Endometrium (tissue), 2 donors: ENCODE results near the gene ETFA.

Experiments
- FAIRE-seq: peaks from 2 replicates; lab custom pipeline; 2012; peaks lifted over from hg19 to GRCh38; lab: Jason Lieb, UNC
- donor health status: control.
- donor health status: control.

The ETFA gene

GRCh38 chr15:76311100-76311953 lies at the start of gene ETFA:
ETFA (minus strand) TSS chr15:76311469; CDS start chr15:76311388, 81 bp downstream.
- peak; percentile 41 for FAIRE-seq

DNA sequence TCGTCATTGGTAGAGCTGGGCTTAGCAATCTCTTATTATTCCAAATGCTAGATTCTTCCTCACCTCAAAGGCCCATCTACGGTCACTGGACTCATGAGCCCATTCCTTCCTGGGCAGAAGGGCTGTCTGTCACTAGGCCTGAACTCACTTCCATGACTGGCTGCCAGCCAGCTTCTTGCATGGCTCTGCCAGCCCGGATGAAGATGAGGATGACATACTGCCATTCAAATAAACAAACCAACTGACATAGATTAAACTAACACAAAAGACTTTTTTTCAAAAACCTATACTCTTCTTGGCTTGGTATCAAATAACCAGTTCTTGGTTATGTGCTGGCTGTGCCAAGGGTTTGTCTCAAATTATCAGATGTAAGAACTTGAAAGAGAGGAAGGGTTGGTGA lies 49.1 kb upstream of the ETFA start:
- no peak for FAIRE-seq

- no peak for FAIRE-seq
Measured at GRCh38 chr15:76359152-76359551, 47.9 kb upstream of the ETFA start.

GRCh38 chr15:76358453-76358852 lies 47.2 kb upstream of the ETFA start:
- no peak for FAIRE-seq

DNA sequence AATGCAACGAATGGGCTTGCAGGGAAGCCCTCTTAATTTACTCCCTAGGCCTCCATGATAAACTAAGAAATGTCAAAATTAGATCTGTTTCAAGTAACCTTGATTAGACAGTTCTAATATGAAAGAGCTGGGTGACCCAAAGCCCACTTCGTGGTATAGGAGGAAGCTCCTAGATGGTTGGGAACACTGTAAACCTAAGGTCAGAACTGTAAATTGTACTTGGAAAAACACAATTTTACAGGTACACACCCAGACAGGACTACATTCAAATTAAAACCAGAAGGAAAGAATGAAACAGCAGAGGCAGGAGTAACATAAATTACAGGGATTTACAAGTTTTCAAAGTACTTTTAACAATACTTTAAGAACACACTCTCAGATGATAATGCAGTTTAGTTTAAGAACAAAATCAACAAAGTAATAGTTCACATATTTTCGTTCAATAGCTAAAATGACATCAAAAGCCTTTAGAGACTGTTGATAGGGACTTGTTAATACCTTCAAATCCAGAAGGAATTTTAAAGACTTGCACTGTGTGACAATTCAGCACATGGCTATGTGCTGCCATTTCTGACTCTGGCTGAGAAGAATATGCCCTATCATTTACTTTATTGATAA lies 43.7 kb upstream of the ETFA start:
- FAIRE-seq = no peak

DNA sequence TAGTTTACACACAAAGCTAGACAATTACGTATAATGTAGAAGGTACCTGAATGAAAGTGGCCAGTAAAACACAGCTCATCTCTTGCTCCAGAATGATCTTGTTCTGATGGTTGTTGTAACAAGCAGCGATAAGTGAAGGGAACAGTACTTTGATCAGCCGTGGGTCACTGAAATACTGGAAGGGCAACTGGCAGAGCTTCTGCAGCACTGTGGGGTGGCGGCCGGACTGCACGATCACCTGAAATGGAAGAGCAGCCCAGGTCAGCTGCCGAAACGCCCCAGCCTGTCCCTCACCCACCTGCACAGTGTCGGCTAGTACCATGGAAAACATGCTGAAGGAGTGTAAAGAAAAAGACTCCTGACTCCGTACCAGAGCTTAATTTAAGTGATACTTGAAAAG lies 42.6 kb upstream of the ETFA start:
- FAIRE-seq = no peak

GRCh38 chr15:76353023-76353577 lies 41.8 kb upstream of the ETFA start:
- FAIRE-seq = no peak

DNA sequence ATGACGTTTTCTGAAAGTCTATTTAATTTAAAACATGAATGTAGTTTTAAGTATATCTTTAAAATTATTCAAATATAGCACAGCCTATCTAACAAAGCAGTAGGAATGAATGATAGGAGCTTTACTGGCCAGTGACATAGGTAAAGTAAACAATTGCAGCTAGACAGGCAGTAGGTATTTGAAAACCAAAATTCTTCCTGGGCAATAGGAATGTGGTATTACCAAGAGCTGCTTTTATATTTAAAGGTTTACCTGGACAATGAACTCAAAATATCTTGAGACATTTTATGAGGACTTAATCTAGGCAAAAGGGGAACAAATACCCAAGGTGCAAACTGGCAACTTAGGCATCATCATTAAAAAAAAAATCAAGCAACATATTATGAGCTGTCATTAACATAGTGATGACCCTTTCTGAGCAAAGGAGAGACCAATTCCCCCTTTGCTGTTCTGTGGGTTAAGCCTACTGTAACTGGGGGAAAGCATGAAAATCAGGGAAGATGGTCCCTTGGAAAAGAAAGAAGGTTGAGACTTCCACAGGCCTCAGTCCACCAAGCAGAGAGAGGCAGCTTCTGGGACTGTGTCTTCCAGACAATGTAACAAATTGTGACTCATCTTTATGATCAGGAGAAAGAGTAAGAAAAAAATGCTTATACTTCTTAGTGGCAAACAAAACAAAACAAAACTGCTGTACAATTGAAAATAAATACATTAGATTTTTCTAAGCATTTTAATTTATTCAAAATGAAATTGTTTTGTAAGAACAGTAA lies 38.2 kb upstream of the ETFA start:
- no peak for FAIRE-seq

DNA sequence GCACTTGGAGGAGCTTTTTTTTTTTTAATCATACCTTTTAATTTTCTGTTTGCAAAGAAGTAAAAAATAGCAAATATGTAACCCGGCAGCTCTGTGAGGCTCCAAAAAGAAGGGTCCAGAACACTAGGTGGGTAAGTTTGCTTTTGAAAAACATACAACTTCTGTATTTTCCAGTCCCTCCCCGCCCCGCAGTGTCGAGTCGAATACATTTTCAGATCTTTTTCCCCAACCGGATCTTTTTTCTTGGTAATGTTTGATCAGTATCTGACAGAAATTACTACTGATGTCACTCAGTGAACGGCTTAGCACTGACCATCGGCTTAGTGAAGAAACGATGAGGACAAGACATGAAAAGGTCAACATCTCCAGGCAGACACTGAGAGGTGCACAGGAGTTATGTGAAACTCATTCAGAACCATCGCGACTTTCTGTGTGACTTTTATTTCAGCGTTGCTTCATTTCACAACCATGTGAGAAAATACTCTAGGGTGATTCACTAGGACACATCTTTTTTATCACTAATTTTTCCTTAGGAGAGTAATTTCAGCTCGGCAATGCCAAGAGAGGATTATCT lies 36.3 kb upstream of the ETFA start:
- FAIRE-seq = no peak

DNA sequence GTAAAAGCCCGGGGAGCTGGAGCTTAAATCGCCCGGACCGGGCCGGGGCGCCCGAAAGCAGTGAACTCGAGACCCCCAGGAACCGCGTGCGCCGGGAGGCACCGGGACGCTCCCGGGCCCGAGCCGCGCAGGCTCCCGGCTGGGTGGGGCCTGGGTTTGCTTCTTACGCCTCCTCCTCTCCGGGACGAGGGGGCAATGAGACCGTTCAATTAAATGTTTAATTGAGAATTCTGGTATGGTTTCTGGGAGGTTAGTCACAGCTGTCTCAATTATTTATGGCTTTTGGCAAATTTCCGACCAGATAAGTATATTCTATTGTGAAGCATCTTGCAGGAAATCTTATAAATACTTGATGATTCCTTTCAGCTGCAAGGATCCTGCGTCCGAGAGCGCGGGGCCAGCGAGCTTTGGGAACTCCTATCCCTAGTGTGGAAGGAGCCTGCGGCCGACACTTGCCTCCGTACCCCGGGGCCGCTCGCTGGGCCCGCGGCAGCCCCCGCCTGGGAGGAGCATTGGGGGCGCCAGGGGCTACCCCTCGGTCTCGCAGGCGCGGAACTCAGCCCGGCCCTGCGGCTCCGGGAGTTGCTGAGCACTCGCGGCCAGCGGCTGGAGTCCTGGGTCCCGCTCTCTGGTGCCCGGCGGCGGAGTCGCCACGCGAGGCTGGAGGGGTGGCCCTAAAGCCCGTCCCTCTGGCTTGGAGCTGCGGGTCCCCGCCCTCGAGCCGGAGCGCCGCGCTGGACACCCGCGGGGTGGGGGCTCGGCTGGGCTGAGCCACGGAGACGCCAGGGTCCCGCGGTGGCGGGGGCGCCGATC lies 35.6 kb upstream of the ETFA start:
- FAIRE-seq = no peak

- FAIRE-seq = no peak
Measured at GRCh38 chr15:76345880-76346668, 34.8 kb upstream of the ETFA start.

DNA sequence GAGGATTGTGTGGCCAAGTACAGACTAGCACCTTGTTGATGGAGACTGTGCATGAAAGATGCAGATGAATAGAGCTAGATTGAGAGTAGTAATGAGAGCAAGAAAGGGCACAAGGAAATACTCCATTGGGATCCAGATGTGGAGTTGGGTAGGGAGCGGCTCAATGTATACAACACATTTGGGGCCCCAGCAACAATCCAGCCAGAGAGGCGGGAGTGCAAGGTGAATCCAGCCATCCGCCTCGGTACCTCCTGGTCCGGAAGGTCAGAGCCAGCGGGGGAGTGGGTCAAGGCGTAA lies 34.3 kb upstream of the ETFA start:
- no peak for FAIRE-seq

- no peak for FAIRE-seq
Measured at GRCh38 chr15:76344893-76345582, 33.8 kb upstream of the ETFA start.

DNA sequence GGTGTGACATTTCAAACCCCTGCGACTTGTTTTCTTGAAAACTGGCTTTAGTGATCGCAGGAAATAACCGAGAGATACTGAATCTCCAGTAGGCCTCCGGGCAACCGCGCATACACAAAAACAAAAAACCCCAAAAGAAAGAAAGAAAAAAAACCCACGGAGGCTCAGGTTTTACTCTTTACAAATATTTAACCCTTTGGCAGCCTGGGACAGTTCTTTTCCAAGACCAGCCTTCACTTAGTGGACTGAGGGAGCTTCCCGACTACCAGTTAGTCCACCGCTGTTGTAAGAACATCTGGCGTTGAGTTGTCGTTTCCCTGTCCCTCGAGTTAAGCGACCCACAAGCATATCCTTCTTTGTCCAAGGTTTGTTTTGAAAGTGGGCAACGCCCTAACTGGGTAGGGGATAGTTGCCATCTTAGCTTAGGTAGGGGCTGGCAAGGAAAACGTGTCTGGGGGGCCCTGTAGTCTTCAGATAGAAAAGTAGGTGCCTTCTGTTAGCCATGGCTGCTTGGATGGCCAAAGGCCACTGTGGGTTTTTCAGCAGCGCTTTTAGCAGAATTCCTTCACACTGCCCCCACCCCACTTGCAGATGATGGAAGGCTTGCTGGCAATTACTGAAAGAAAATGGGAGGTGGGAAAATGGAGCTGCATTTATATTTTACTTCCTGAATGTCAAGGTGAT lies 32.2 kb upstream of the ETFA start:
- FAIRE-seq = no peak

- FAIRE-seq = no peak
Measured at GRCh38 chr15:76342382-76343201, 31.3 kb upstream of the ETFA start.

DNA sequence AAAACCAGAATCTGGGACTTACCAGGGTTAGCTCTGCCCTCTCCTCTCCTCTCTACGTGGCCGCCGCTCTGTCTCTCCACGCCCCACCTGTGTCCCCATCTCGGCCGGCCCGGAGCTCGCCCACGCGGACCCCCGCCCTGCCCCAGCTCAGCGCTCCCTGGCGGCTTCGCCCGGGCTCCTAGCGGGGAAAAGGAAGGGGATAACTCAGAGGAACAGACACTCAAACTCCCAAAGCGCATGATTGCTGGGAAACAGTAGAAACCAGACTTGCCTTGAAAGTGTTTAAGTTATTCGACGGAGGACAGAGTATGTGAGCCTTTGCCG lies 30.8 kb upstream of the ETFA start:
- no peak for FAIRE-seq

DNA sequence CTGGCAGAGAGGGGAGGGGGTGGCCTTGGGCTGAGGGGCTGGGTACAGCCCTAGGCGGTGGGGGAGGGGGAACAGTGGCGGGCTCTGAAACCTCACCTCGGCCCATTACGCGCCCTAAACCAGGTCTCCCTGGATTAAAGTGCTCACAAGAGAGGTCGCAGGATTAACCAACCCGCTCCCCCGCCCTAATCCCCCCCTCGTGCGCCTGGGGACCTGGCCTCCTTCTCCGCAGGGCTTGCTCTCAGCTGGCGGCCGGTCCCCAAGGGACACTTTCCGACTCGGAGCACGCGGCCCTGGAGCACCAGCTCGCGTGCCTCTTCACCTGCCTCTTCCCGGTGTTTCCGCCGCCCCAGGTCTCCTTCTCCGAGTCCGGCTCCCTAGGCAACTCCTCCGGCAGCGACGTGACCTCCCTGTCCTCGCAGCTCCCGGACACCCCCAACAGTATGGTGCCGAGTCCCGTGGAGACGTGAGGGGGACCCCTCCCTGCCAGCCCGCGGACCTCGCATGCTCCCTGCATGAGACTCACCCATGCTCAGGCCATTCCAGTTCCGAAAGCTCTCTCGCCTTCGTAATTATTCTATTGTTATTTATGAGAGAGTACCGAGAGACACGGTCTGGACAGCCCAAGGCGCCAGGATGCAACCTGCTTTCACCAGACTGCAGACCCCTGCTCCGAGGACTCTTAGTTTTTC lies 30.2 kb upstream of the ETFA start:
- FAIRE-seq = no peak

- no peak for FAIRE-seq
Measured at GRCh38 chr15:76340803-76341365, 29.6 kb upstream of the ETFA start.
